GM18499 (cell line): Measurements from ENCODE around the gene NID1.
"Not testable (repeated sequence)": the region's sequence is repeated elsewhere in the genome, so short reads cannot be mapped to it uniquely, and the experiment has no call there.

Experiments
- ATAC-seq: cut with Tn5 transposase; IDR thresholded peaks from one replicate; pipeline ENCODE4 v1.9.1; 2021; ENCODE audit warnings: moderate number of reproducible peaks; ENCODE audit not compliant: insufficient read depth, unreplicated experiment

NID1 gene

DNA sequence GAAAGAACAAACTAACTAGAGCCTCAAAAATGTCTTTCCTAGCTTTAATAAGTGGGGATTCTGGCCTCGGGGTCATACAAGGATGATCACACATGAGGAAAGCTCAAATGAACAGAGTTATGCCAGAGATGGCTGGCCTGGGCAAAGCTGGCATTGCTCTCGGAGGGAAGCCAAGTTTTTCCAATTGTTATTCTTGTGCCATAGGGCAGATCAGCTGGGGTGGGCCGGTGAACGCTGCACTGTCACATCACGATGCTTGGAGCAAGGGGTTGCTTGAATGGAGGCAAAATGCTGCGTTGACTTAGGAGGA is 122.3 kb downstream of the NID1 start:
- no peak for ATAC-seq

- ATAC-seq, result no peak
These were observed 122.8 kb downstream of the NID1 start for GRCh38 chr1:235941876-235942624.

DNA sequence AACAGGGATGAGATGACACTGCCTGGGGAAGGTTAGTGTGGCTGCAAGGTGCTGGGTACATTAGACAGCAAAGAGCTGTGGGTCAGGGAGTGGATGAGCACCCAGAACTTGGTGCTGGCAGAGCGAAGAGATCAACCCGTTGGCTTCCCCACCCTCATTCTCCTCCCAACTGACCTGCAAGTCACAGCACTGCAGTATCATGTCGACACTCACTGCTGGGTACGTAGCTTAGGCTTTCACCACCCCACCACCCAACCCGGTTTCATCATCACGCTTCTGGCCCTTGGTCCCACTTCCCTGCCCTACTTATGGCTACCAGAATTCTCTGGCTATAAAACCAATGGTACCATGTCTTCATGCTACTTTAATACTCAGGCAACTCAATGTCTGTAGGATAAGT is 124.6 kb downstream of the NID1 start:
- ATAC-seq, result no peak

DNA sequence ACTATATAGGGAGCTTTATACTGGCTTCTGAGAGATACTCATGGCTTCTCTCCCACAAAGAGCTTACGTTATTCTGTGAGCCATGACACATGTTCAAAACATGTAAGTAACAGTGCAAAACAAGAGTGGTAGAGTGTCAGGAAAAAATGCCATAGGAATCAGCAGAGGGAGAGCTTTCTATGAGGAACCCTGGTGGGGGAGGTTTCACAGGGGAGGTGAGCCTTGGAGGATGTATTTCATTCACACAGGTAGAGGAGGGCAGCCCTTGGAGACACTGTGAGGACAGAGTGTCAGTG is 125.5 kb downstream of the NID1 start:
- ATAC-seq, result no peak

- no peak for ATAC-seq
These were observed 126.0 kb downstream of the NID1 start for GRCh38 chr1:235938709-235939479.

DNA sequence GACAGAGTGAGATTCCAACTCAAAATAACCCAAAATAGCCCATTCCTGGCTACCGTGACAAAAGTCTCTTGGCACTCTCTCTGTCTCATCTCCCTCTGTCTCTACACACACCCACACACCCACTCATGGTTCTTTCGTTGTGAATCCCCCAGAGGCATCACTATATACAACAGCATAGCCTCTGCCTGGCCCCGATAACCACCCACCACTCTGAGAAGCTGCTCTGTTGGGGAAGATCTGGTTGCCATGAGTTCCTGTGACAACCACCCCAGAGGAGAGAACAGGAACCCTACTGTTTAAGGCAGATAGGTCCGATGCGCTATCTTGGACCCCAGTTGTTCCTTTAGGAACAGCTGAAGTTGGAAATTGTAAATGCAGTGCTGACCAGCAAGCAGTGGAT is 127.8 kb downstream of the NID1 start:
- ATAC-seq, result no peak

GRCh38 chr1:235935235-235936225 is 129.4 kb downstream of the NID1 start:
- no peak for ATAC-seq

GRCh38 chr1:235933766-235934116 is 131.1 kb downstream of the NID1 start:
- ATAC-seq, result no peak

DNA sequence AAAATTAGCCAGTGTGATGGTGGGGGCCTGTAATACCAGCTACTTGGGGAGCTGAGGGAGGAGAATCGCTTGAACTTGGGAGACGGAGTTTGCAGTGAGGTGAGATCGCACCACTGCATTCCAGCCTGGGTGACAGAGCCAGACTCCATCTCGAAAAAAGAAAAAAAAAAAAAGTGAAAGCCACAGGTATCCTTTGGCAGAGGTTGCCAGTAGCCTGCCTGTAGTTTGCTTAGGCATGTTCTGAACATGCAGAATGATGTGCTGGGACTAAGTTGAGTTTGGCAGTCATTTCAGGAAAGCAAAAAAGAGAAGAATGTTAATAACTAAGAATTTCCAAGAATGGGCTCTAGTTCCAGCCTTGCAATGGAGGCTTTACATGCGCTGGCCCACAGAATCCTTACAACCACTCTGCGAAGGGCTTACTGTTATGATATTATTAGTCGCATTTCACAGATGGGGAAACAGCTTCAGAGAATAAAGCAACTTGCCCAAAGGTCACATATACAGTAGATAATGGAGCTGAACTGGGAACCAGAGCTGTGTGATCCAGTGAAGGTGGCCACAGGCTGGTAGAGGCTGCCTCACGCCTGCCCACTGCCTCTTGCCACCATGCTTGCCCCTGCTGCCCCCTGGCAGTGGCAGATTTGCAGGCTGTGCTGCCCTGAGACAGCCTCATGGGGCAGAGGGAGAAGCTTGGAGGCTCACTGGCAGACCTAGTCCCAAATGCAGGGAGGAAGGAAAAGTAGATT is 131.7 kb downstream of the NID1 start:
- no peak for ATAC-seq

DNA sequence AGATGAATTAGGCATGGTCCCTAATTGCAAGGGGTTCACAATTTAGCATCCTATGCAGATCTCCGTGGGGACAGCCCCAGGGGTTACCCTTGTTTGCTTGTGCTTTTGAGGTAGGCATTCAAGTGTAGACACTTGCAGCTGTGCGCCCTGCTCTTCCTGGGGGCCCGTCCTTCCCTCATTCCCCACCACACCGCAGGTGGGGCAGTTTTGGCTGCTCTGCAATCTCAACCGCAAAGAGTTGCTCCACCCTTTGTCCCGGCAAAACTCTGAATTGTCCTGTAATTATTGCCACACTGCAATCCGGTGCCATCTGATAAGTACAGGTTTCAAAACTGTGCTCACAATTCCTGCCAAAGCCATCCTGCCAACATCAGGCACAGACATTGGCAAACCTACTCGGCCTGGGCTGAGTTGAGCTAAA is 132.8 kb downstream of the NID1 start:
- ATAC-seq, result no peak

DNA sequence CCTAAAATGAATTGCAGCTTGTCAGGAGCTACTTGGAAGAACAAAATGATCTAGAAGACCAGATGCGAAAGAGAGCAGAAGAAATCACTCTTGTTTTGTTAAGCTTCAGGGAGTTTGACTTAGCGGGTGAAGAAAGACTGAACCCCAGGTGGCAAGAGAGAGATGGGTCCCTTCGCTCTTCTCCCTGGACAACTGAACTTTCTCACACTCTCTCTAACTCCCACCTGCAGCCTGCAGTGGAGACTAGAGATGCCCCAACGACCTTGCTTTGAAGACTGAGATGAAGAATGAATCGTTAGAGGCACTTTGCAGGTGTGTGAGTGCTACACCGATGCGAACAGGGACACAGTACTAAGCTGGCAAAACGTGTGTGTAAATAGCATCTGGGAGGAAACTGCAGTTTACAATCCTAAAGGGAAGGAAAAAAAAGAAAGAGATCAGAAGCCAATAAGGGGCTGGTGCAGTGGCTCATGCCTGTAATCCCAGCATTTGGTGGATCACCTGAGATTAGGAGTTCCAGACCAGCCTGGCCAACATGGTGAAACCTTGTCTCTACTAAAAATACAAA is 133.6 kb downstream of the NID1 start:
- no peak for ATAC-seq

DNA sequence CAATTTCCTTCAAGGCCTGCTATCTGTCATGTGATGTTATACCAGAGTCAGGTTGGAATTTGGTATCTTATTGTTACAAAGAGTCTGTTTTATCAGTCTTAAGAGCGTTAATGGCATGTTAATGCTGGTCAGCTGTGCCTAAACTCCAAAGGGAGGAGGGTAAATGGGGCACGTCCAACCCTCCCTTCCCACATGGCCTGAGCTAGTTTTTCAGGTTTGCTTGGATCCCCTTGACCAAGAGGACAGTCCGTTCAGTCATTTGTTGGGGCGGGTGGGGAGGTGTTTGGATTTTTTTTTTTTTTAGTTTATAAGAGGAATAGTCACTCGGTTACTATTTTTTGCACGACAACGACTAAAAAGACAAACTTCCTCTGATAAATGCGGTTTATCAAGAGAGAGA is 134.3 kb downstream of the NID1 start:
- ATAC-seq, result no peak

- no peak for ATAC-seq
These were observed 135.7 kb downstream of the NID1 start for GRCh38 chr1:235929216-235929615.

DNA sequence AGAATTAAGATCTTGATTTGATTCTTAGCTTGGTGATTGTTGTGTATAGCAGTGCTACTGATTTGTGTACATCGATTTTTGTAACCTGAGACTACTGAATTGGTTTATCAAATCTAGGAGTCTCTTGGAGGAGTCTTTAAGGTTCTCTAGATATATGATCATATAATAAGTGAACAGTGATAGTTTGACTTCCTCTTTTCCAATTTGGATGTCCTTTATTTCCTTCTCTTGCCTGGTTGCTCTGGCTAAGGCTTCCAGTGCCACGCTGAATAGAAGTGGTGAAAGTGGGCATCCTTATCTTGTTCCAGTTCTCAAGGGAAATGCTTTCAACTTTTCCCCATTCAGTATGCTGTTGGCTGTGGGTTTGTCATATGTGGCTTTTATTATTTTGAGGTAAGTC is 136.7 kb downstream of the NID1 start:
- no peak for ATAC-seq

DNA sequence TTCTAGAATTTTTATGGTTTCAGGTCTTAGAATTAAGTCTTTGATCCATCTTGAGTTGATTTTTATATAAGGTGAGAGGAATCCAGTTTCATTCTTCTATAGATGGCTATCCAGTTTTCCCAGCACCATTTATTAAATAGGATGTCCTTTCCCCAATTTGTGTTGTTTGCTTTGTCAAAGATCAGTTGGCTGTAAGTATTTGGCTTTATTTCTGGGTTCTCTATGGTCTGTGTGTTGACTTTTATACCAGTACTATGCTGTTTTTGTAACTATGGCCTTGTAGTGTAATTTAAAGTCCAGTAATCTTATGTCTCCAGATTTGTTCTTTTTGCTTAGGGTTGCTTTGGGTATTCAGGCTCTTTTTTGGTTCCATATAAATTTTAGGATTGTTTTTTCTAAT is 137.3 kb downstream of the NID1 start:
- not testable (repeated sequence) for ATAC-seq
